ENCODE measurements around the gene B3GNT4.
"Not testable (repeated sequence)": the region's sequence is repeated elsewhere in the genome, so short reads cannot be mapped to it uniquely, and the experiment has no call there.

The B3GNT4 gene
- 0 to 0.84 reads per million in 2 donors for total RNA-seq

DNA sequence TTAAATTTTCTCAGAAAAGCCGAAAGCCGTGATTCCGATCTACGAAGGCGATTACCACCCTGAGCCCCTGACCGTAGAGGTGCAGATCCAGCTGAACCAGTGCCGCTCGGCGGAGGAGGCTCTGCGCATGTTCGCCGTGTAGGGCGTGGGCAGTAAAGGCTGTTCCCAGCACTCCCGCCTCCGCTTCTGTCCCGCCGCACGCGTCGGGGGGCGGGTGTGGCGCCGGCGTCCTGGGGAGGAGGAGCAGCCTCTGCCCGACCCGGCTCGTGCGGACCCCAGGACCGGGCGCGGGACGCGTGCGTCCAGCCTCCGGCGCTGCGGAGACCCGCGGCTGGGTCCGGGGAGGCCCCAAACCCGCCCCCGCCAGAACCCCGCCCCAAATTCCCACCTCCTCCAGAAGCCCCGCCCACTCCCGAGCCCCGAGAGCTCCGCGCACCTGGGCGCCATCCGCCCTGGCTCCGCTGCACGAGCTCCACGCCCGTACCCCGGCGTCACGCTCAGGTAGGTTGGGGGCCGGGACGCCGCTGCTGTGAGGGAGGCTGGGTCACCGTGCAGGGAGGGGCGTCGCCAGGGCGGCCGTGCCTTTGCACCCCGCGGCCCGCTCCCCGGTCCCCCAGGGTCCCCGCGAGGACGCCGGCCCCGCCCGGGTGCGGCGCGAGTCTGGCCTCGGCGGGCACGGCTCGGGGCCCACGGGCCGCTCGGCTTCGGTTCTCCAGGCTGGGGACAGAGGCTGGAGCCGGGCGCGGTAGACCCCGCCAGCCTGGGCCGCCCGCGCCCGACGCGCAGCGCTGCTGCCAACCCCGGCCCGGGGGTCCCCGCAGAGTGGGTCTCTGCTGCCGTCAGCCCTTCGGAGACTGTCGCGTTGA lies at the start of gene B3GNT4:
TSS of gene B3GNT4 (plus strand) at position 409 of the 866 bp plus-strand sequence. CDS start 910 bp downstream, outside the sequence.
- DNase-seq: peak; percentile 66

DNA sequence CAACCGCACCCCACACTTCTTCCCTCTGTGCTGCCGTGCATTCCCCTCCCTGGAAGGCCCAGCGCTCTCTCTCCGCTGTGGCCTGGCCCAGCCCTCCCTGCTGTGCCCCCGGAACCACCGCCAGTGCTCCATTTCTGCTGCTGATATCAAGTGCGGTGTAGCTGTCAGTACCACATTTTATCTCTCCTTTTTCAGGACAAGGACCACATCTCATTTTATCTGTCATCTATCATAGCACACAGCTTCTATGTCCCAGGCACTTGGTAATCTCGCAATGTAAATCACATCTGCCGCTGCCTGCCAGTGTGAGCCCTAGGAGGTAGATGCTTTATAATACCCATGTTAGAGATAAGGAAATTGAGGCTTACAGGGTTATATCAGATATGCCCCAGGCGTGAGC lies 47.8 kb upstream of the B3GNT4 start:
- no peak for DNase-seq

- DNase-seq: no peak
Observed at GRCh38 chr12:122158700-122159285, 44.7 kb upstream of the B3GNT4 start.

DNA sequence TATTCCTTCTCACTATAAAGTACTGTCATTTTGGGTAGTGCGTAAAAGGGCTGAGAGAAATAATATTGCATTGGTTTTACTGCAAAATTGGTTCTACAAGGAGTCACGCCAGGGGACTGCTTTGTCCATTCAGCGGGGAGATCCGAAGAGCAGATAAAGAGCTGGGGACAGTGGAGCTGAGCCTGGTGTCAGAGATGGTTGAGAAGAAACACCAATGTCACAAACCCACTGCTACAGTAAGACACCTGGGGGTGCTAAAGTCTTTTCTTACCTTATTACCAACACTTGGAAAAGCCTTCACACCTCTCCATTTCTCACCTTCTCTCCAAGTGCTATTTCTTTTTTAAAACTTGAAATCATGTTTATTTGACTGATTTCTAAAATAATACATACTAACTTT lies 43.6 kb upstream of the B3GNT4 start:
- no peak for DNase-seq

- no peak for DNase-seq
Observed at GRCh38 chr12:122160761-122161160, 42.7 kb upstream of the B3GNT4 start.

DNA sequence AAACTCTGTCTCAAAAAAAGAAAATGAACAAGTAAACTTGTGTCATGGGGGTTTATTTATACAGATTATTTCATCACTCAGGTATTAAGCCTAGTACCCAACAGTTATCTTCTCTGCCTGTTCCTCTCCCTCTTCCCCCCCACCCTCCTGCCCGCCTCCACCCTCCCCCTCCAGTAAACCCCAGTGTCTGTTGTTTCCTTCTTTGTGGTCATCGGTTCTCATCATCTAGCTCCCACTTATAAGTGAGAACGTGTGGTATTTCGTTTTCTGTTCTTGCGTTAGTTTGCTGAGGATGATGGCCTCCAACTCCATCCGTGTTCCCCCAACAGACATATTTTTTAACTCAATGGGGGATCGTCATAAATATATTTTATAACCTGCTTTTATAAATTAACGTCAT lies 41.8 kb upstream of the B3GNT4 start:
- DNase-seq: no peak

DNA sequence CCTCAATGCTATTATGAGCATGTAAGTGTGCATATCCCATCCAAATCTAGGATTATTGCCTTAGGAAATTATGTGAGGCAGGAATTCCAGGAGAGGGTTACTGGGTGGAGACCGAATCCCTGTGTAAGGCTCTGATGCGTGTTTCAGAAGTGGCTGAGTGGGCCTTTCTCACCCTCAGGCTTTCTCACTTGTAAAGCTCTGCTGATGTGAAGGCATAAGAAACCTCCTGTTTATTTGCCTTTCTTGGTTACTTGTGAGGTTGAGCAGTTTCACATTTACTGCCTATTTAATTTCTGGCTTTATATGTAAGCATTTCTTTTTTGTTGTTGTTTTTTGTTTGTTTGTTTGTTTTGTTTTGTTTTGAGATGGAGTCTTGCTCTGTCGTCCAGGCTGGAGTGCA lies 40.5 kb upstream of the B3GNT4 start:
- DNase-seq: no peak

- no peak for DNase-seq
Observed at GRCh38 chr12:122166422-122167349, 36.8 kb upstream of the B3GNT4 start.

GRCh38 chr12:122167356-122167925 lies 36.1 kb upstream of the B3GNT4 start:
- DNase-seq: no peak

DNA sequence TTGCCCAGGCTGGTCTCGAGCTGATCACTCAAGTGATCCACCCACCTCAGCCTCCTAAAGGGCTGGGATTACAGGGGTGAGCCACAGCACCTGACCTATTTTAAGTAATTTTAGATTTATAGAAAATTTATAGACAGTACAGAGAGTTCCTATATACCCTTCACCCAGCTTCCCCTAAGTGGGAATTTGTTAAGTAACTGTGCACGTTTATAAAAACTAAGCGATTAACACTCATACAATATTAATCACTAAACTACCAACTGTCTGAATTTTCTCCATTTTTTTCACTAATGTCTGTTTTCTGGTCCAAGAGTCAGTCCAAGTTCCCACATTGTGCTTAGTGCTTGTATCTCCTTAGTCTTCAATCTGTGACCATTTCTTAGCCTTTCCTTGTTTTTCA lies 35.0 kb upstream of the B3GNT4 start:
- no peak for DNase-seq

DNA sequence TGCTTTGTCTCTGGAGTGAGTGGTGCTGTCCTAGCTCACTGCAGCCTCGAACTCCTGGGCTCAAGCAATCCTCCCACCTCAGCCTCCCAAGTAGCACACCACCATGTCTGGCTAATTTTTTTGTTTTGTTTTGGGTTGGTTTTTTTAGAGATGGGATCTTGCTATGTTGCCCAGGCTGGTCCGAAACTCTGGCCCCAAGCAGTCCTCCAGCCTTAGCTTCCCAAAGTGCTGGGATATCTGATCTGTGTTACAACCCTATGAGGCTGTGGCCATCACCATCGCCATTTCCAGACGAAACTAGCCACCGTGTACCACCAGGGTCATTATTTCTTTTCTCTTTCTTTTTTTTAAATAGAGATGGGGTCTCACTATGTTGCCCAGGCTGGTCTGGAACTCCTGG lies 32.1 kb upstream of the B3GNT4 start:
- DNase-seq: no peak

- no peak for DNase-seq
Observed at GRCh38 chr12:122172262-122172939, 31.1 kb upstream of the B3GNT4 start.

- no peak for DNase-seq
Observed at GRCh38 chr12:122174155-122174845, 29.2 kb upstream of the B3GNT4 start, which contains the start of gene IL31. IL31 (minus strand) TSS chr12:122174221; CDS start chr12:122174172, 49 bp downstream.

- DNase-seq: not testable (repeated sequence)
Observed at GRCh38 chr12:122176473-122176872, 27.0 kb upstream of the B3GNT4 start.

DNA sequence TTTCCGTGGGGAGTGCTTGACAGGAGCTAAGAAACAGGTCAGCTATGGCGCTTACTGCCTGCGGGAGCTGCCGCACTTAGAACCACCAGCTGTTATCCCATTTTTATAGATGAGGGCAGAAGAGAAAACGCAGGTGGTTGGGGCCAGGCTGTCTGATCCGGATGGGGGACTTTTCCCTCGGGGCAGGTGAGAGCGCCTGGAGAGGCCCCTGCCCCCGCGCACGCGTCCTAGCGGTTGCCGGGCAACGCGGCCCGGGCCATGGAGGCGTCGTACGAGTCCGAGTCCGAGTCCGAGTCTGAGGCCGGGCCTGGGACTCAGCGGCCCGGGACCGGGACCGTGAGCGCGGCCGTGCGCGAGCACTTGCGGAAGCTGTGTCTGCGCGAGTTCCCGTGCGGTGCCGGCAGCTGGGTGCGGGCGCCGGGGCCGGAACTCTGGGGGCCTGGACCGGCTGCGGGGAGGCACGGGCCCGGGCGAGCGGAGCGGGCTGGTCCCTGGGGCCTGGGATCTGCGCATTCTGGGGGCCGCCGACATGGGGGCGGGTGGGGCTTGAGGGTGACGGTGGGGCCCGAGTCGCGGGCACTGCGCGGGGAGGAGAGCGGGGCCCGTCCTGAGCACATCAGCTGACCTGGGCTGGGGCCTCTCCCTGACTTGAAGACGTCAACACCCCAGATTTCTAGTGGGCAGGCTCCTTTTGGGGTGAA lies 20.5 kb upstream of the B3GNT4 start, which contains the start of gene LRRC43:
TSS of gene LRRC43 (plus strand) at position 237 of the 701 bp plus-strand sequence. CDS start at position 259, 22 bp downstream.
- no peak for DNase-seq

- DNase-seq: no peak
Observed at GRCh38 chr12:122183588-122183940, 19.9 kb upstream of the B3GNT4 start.

GRCh38 chr12:122184517-122184916 lies 19.0 kb upstream of the B3GNT4 start:
- no peak for DNase-seq

DNA sequence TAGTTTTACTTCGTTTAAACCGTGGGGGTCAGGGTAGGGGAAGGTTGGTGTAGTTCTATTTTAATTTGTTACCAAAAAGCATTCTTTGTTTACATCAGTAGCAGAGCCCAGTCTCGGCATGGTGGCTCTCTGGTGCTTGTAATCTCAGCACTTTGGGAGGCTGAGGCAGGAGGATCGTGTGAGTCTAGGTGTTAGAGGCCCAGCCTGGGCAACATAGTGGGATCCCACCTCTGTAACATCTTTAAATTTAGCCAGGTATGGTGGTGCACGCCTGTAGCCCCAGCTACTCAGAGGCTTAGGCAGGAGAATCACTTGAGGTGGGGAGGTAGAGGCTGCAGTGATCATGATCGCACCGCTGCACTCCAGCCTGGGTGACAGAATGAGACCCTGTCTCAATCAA lies 18.4 kb upstream of the B3GNT4 start:
- DNase-seq: no peak

- no peak for DNase-seq
Observed at GRCh38 chr12:122185494-122186082, 17.9 kb upstream of the B3GNT4 start.

GRCh38 chr12:122187466-122187865 lies 16.0 kb upstream of the B3GNT4 start:
- no peak for DNase-seq
